ENCODE data around the gene RASIP1.

- no peak for TF ChIP-seq ZSCAN20 (CRISPR knock-in tag; IDR thresholded peaks at IDR 0.05)
- TF ChIP-seq CTCF (IDR thresholded peaks at IDR 0.05): no peak
- TF ChIP-seq REST (IDR thresholded peaks at IDR 0.05): no peak
- no peak for TF ChIP-seq MAX (IDR thresholded peaks at IDR 0.05)
- TF ChIP-seq EHMT2 (IDR thresholded peaks at IDR 0.05; ENCODE audit: low read depth): no peak
- no peak for TF ChIP-seq JUNB (IDR thresholded peaks at IDR 0.05)
- TF ChIP-seq BCL3 (IDR thresholded peaks at IDR 0.05): no peak
These were observed 68.9 kb downstream of the RASIP1 start for GRCh38 chr19:48671446-48671995.
